ENCODE results near the gene CHRNA5.

DNA sequence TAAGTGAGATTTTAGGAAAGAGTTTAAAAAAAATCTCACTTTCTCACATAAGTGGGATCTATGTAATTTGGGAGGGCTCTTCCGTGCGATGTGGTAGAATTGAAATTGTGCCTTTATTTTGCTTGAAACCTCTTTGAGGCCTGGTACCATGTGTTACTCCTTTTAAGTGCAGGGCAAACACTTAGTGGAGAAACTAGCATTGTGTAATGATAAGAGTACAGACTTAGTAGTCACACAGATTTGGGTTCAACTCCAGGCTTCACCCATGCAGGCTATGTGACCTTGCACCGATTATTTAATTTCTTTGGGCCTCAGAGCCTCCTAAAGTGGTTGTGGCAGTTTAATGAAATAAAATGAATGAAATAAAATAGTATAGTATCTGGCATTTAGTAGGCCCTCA is 22.7 kb upstream of the CHRNA5 start:
- TF ChIP-seq, protein P1, sequence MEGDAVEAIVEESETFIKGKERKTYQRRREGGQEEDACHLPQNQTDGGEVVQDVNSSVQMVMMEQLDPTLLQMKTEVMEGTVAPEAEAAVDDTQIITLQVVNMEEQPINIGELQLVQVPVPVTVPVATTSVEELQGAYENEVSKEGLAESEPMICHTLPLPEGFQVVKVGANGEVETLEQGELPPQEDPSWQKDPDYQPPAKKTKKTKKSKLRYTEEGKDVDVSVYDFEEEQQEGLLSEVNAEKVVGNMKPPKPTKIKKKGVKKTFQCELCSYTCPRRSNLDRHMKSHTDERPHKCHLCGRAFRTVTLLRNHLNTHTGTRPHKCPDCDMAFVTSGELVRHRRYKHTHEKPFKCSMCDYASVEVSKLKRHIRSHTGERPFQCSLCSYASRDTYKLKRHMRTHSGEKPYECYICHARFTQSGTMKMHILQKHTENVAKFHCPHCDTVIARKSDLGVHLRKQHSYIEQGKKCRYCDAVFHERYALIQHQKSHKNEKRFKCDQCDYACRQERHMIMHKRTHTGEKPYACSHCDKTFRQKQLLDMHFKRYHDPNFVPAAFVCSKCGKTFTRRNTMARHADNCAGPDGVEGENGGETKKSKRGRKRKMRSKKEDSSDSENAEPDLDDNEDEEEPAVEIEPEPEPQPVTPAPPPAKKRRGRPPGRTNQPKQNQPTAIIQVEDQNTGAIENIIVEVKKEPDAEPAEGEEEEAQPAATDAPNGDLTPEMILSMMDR (conservative IDR thresholded peaks at IDR 0.05 in 1 of 2, IDR thresholded peaks at IDR 0.05 in 1 of 2; ENCODE audit: extremely low read depth in 1 of 2, insufficient read depth in 1 of 2, low read depth in 1 of 2, low read length in 2 of 2): no peak
- no peak for TF ChIP-seq EZH2 (IDR thresholded peaks at IDR 0.05; ENCODE audit: borderline replicate concordance, low read length)
